HepG2 (cell line): ENCODE results near the gene CNPPD1. TPM values are rescaled to one million over a fixed set of nuclear protein-coding genes. Genes with fewer than 3 reads are reported as not detected.

Source experiments
- ATAC-seq: fragments of 200-7000 bp; cut with Tn5 transposase; 3 replicates; pipeline ENCODE4 v1.9.1; 2020; ENCODE audit warnings: mild to moderate bottlenecking, moderate library complexity
- BruUV-seq: library from RNA; stranded (reverse); fragments of 400-500 nt; replicated peaks from 2 replicates; lab custom pipeline; 2021; lab: Mats Ljungman, UMichigan
- CTCF ChIA-PET: fragments of 300-600 bp; formaldehyde crosslinking; extraction: SDS; loops from one replicate; lab custom pipeline; 2021; ENCODE audit warnings: low total read pairs, inconsistent platforms, low intra/inter-chr PET ratio; lab: Yijun Ruan, JAX
- POLR2A ChIA-PET: fragments of 350-600 bp; sonication (Branson Sonifier 250); formaldehyde crosslinking; loops from one replicate; lab custom pipeline; 2020; ENCODE audit warnings: antibody characterized with exemption, inconsistent platforms; lab: Yijun Ruan, JAX
- DNase-seq: peaks from one replicate; pipeline ENCODE4 v3.0.0-alpha.2; 2015; ENCODE audit warnings: low spot score
- FAIRE-seq: peaks from 3 replicates; lab custom pipeline; 2011; peaks lifted over from hg19 to GRCh38; lab: Jason Lieb, UNC
- H2AFZ ChIP-seq: one replicate; pipeline ENCODE4 v1.6.1; 2011; ENCODE audit warnings: low read length, inconsistent platforms
- H3K27ac ChIP-seq: fragments of 300-600 bp; 3 replicates; pipeline ENCODE4 v1.8.0; 2011; ENCODE audit warnings: mixed run types, mild to moderate bottlenecking, mixed read lengths, low read length, inconsistent platforms; ENCODE audit not compliant: insufficient read depth; ENCODE audit errors: extremely low read length
- H3K27me3 ChIP-seq, 2 experiments: fragments of 200-600 bp in 1 of 2; 2 replicates in 1 of 2; 3 replicates in 1 of 2; pipeline versions ENCODE4 v1.6.0 to v1.8.0; 2011; ENCODE audit warnings: low read length in 2 of 2, mild to moderate bottlenecking in 2 of 2, moderate library complexity in 2 of 2, inconsistent platforms in 1 of 2; ENCODE audit not compliant: insufficient read depth in 2 of 2, control insufficient read depth in 1 of 2
- H3K36me3 ChIP-seq, 2 experiments: fragments of 200-600 bp in 1 of 2; replicated peaks in 1 of 2; 2 replicates in 1 of 2; 3 replicates in 1 of 2; pipeline versions ENCODE4 v1.5.1 to v1.8.0; 2011; ENCODE audit warnings: low read length in 2 of 2, inconsistent platforms in 1 of 2; ENCODE audit not compliant: insufficient read depth in 2 of 2, control insufficient read depth in 1 of 2
- H3K4me1 ChIP-seq: 2 replicates; pipeline ENCODE4 v1.5.1; 2012; ENCODE audit warnings: low read length, inconsistent platforms; ENCODE audit not compliant: insufficient read depth
- H3K4me2 ChIP-seq: 2 replicates; pipeline ENCODE4 v1.6.0; 2011; ENCODE audit warnings: low read depth, low read length, inconsistent platforms
- H3K4me3 ChIP-seq, 3 experiments: fragments of 200-600 bp in 1 of 3; sonication (generic), shearing (Covaris generic) in 1 of 3; replicated peaks in 1 of 3; 2 replicates each; pipeline ENCODE4 v1.5.1; 2011 to 2016; ENCODE audit warnings: low read length in 3 of 3, inconsistent platforms in 2 of 3, low read depth in 2 of 3, mild to moderate bottlenecking in 2 of 3, control low read depth in 1 of 3, mixed read lengths in 1 of 3; ENCODE audit not compliant: insufficient read depth in 1 of 3
- H3K79me2 ChIP-seq: one replicate; pipeline ENCODE4 v1.6.1; 2011; ENCODE audit warnings: low read length, inconsistent platforms; ENCODE audit not compliant: insufficient read depth
- H3K9ac ChIP-seq: 2 replicates; pipeline ENCODE4 v1.6.0; 2011; ENCODE audit warnings: mild to moderate bottlenecking, low read depth, low read length, inconsistent platforms; ENCODE audit not compliant: insufficient read depth
- H3K9me3 ChIP-seq: 2 replicates; pipeline ENCODE4 v1.5.1; 2012; ENCODE audit warnings: mild to moderate bottlenecking, low read length
- H4K20me1 ChIP-seq: 2 replicates; pipeline ENCODE4 v1.6.0; 2011; ENCODE audit warnings: inconsistent platforms, mild to moderate bottlenecking, low read length, moderate library complexity; ENCODE audit not compliant: insufficient read depth
- ATM ChIP-seq: fragments of 450-650 bp; IDR thresholded peaks from 2 replicates; pipeline ENCODE4 v1.7.1; 2017; ENCODE audit warnings: mild to moderate bottlenecking, borderline replicate concordance
- FOSL2 ChIP-seq: sonication (generic); formaldehyde crosslinking; IDR thresholded peaks from 2 replicates; pipeline ENCODE4 v1.4.0; 2020; ENCODE audit warnings: missing genetic modification reagents
- GABPB1 ChIP-seq: IDR thresholded peaks from 2 replicates; pipeline ENCODE4 v1.6.1; 2016; ENCODE audit warnings: mild to moderate bottlenecking, missing genetic modification reagents, moderate library complexity, missing compliant biosample characterization
- HDAC1 ChIP-seq: sonication (generic); formaldehyde crosslinking; IDR thresholded peaks from 2 replicates; pipeline ENCODE4 v1.5.1; 2020; ENCODE audit warnings: mild to moderate bottlenecking, missing genetic modification reagents
- HES4 ChIP-seq: sonication (generic); formaldehyde crosslinking; IDR thresholded peaks from 2 replicates; pipeline ENCODE4 v1.9.0; 2021; ENCODE audit warnings: mild to moderate bottlenecking, missing genetic modification reagents, borderline replicate concordance
- HMG20B ChIP-seq: conservative IDR thresholded peaks from 2 replicates; pipeline ENCODE4 v1.6.1; 2016; ENCODE audit warnings: missing genetic modification reagents, missing compliant biosample characterization
- POLR2A ChIP-seq, 2 experiments: IDR thresholded peaks; 2 replicates each; pipeline ENCODE4 v1.6.1; 2011; ENCODE audit warnings: low read depth in 2 of 2, low read length in 2 of 2, mild to moderate bottlenecking in 1 of 2, moderate library complexity in 1 of 2; ENCODE audit not compliant: insufficient read depth in 1 of 2
- SNAPC2 ChIP-seq: sonication (generic); formaldehyde crosslinking; IDR thresholded peaks from 2 replicates; pipeline ENCODE4 v1.8.1; 2022; ENCODE audit warnings: mild to moderate bottlenecking, missing genetic modification reagents
- TEAD2 ChIP-seq: sonication (generic); formaldehyde crosslinking; IDR thresholded peaks from 2 replicates; pipeline ENCODE4 v1.9.0; 2021; ENCODE audit warnings: missing genetic modification reagents
- ZIK1 ChIP-seq: sonication (generic); formaldehyde crosslinking; IDR thresholded peaks from 2 replicates; pipeline ENCODE4 v1.5.0; 2020; ENCODE audit warnings: mild to moderate bottlenecking, low read depth, missing genetic modification reagents, borderline replicate concordance
- ZNF207 ChIP-seq: fragments of 450-650 bp; IDR thresholded peaks from 2 replicates; pipeline ENCODE4 v1.6.1; 2016; ENCODE audit warnings: antibody characterized with exemption, borderline replicate concordance
- ZNF615 ChIP-seq: sonication (generic); formaldehyde crosslinking; IDR thresholded peaks from 2 replicates; pipeline ENCODE4 v1.5.0; 2020; ENCODE audit warnings: mild to moderate bottlenecking, missing genetic modification reagents, borderline replicate concordance
- ZNF616 ChIP-seq: sonication (generic); formaldehyde crosslinking; IDR thresholded peaks from 2 replicates; pipeline ENCODE4 v1.5.0; 2020; ENCODE audit warnings: low read depth, mild to moderate bottlenecking, missing genetic modification reagents
- ZNF766 ChIP-seq: sonication (generic); formaldehyde crosslinking; IDR thresholded peaks from 2 replicates; pipeline ENCODE4 v1.5.0; 2020; ENCODE audit warnings: missing genetic modification reagents, borderline replicate concordance
- ZNF891 ChIP-seq: sonication (generic); formaldehyde crosslinking; IDR thresholded peaks from 2 replicates; pipeline ENCODE4 v1.5.0; 2020; ENCODE audit warnings: mild to moderate bottlenecking, missing genetic modification reagents
- ZSCAN29 ChIP-seq: sonication (generic); formaldehyde crosslinking; conservative IDR thresholded peaks from 2 replicates; pipeline ENCODE4 v1.4.0; 2020; ENCODE audit warnings: mild to moderate bottlenecking, missing genetic modification reagents
- WGBS: methylation state at CpG from one replicate; pipeline ENCODE4 v1.1.6; 2017; ENCODE audit warnings: low lambda C conversion rate; 5-methylcytosine and 5-hydroxymethylcytosine counted together
- in situ Hi-C: cut with HindIII; loops from 2 replicates; pipeline ENCODE4 v1.10.0; 2017; ENCODE audit warnings: low pct_unique_long_range_greater_than_20kb; ENCODE audit not compliant: extremely low pct_ligation_motif_present
- intact Hi-C: fragments of 100-400 bp; cut with micrococcal nuclease; formaldehyde crosslinking; loops from one replicate; pipeline ENCODE4 v1.10.0; 2022; ENCODE audit not compliant: unreplicated experiment
- polyA plus RNA-seq, 8 experiments: library from polyadenylated mRNA; depleted of rRNA in 3 of 8; stranded (reverse) in 7 of 8; unstranded in 1 of 8; fragments of >200 nt; fragmentation: Illumina TruSeq in 4 of 8; extraction: Trizol in 4 of 8; gene quantifications; 2 replicates each; pipeline versions ENCODE4 v1.2.1 to v1.2.3, GENCODE V29; 2011 to 2016; ENCODE audit warnings: low read depth in 4 of 8, missing spikeins in 1 of 8, mixed read lengths in 1 of 8; ENCODE audit not compliant: insufficient read depth in 1 of 8
- total RNA-seq, 5 experiments: library from RNA; depleted of rRNA; stranded (reverse); fragments of >200 nt; fragmentation: Illumina TruSeq; extraction: Trizol; gene quantifications; 2 replicates each; pipeline ENCODE4 v1.2.3, GENCODE V29; 2016; ENCODE audit warnings: low read depth in 1 of 5
- TF ChIP-seq, protein P1 (sequence below): sonication (generic); formaldehyde crosslinking; IDR thresholded peaks from 2 replicates; pipeline ENCODE4 v1.5.0; 2020; ENCODE audit warnings: missing genetic modification reagents
- TF ChIP-seq, protein P2 (sequence below): sonication (generic); formaldehyde crosslinking; IDR thresholded peaks from 2 replicates; pipeline ENCODE4 v1.4.0; 2020; ENCODE audit warnings: mild to moderate bottlenecking, missing genetic modification reagents
- TF ChIP-seq, protein P3 (sequence below): sonication (generic); formaldehyde crosslinking; IDR thresholded peaks from 2 replicates; pipeline ENCODE4 v1.4.0; 2020; ENCODE audit warnings: low read depth, missing genetic modification reagents
- TF ChIP-seq, protein P4 (sequence below): sonication (generic); formaldehyde crosslinking; IDR thresholded peaks from 2 replicates; pipeline ENCODE4 v1.5.0; 2020; ENCODE audit warnings: missing genetic modification reagents

The CNPPD1 gene
- total and polyA plus RNA-seq, 2 of the 13 experiments (the other 11 are each of a cell fraction or from before 2014, with no cell fraction given) = 35.5 to 49.4 TPM

DNA sequence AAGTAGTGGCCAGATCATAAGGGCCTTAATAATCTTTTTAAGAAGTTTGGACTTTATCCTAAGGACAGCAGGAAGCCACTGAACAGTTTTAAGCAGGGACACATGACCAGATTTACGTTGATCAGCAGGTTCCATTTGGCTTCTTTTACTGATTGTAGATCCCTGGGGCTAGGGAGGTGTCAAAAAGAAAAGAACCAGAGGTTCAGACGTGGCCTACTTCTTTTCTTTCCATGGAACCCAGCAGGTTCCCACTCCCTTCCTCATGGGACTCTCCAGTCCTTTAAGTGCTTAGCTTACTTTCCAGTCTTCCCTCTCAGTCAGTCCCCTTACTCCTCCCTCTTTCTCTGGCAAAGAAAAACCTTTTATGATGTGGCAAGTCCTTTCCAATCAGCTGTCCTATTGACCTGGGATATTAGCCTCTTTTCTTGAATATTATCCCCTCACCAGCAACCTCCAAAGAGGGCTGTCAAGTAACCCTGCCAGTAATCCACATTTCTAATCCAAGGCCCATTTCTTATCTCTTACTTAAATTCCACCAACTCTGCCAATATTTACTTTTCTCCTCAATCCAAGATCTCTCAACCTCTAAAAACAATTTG is 49.6 kb downstream of the CNPPD1 start:
- no peak overlapping the region for H3K27ac ChIP-seq
- FAIRE-seq (no peak), DNase-seq (no peak), ATAC-seq (no peak)
- H3K4me3 ChIP-seq = no peak overlapping the region
- no peak overlapping the region for H3K9ac ChIP-seq
- no peaks in the 10 kb centered on the region for H3K79me2 ChIP-seq
- H4K20me1 ChIP-seq = peaks cover 23% of the 10 kb centered on the region
- in situ Hi-C loops = no loop called here
- H2AFZ ChIP-seq = no peak overlapping the region
- BruUV-seq = no TSS peak
- H3K9me3 ChIP-seq = no peaks in the 10 kb centered on the region
- ChIA-PET CTCF (no interaction called here), POLR2A (no interaction called here)
- WGBS = 74% methylated on average over 2 of the region's 2 CpGs
- H3K27me3 ChIP-seq = no peaks in the 10 kb centered on the region
- H3K4me1 ChIP-seq = peaks cover 72% of the 10 kb centered on the region
- peak overlapping the region; percentile 29; the same call in 1 of the 2 replicates for H3K4me2 ChIP-seq
- intact Hi-C loops = loop anchor here (2.0 kb wide), 2 partner anchors 22 to 68 kb away; no protein-coding TSS in a partner anchor
- H3K36me3 ChIP-seq = no peaks in the 10 kb centered on the region; a peak in 1 of 5 replicates
- TF ChIP-seq, protein P1, sequence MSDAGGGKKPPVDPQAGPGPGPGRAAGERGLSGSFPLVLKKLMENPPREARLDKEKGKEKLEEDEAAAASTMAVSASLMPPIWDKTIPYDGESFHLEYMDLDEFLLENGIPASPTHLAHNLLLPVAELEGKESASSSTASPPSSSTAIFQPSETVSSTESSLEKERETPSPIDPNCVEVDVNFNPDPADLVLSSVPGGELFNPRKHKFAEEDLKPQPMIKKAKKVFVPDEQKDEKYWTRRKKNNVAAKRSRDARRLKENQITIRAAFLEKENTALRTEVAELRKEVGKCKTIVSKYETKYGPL (CRISPR knock-in tag) = no peak
- no peak for TF ChIP-seq ZNF615
- no peak for TF ChIP-seq ZSCAN29 (CRISPR knock-in tag)
- TF ChIP-seq, protein P2, sequence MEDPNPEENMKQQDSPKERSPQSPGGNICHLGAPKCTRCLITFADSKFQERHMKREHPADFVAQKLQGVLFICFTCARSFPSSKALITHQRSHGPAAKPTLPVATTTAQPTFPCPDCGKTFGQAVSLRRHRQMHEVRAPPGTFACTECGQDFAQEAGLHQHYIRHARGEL (CRISPR knock-in tag) = no peak
- TF ChIP-seq POLR2A (IDR thresholded peaks at IDR 0.05; ENCODE audit: insufficient read depth in 1 of 2, low read depth in 2 of 2, low read length in 2 of 2) = no peak
- no peak for TF ChIP-seq SNAPC2 (CRISPR knock-in tag)
- TF ChIP-seq GABPB1 = no peak
- TF ChIP-seq HDAC1 (CRISPR knock-in tag) = 0 out of 2 replicates have a peak, but pooled peaks have one; percentile 6
- no peak for TF ChIP-seq ZNF616 (CRISPR knock-in tag)
- no peak for TF ChIP-seq ATM
- no peak for TF ChIP-seq FOSL2 (CRISPR knock-in tag)
- TF ChIP-seq HMG20B = no peak
- TF ChIP-seq, protein P3, sequence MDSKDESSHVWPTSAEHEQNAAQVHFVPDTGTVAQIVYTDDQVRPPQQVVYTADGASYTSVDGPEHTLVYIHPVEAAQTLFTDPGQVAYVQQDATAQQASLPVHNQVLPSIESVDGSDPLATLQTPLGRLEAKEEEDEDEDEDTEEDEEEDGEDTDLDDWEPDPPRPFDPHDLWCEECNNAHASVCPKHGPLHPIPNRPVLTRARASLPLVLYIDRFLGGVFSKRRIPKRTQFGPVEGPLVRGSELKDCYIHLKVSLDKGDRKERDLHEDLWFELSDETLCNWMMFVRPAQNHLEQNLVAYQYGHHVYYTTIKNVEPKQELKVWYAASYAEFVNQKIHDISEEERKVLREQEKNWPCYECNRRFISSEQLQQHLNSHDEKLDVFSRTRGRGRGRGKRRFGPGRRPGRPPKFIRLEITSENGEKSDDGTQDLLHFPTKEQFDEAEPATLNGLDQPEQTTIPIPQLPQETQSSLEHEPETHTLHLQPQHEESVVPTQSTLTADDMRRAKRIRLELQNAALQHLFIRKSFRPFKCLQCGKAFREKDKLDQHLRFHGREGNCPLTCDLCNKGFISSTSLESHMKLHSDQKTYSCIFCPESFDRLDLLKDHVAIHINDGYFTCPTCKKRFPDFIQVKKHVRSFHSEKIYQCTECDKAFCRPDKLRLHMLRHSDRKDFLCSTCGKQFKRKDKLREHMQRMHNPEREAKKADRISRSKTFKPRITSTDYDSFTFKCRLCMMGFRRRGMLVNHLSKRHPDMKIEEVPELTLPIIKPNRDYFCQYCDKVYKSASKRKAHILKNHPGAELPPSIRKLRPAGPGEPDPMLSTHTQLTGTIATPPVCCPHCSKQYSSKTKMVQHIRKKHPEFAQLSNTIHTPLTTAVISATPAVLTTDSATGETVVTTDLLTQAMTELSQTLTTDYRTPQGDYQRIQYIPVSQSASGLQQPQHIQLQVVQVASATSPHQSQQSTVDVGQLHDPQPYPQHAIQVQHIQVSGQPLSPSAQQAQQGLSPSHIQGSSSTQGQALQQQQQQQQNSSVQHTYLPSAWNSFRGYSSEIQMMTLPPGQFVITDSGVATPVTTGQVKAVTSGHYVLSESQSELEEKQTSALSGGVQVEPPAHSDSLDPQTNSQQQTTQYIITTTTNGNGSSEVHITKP (CRISPR knock-in tag) = no peak
- no peak for TF ChIP-seq TEAD2 (CRISPR knock-in tag)
- no peak for TF ChIP-seq ZIK1 (CRISPR knock-in tag)
- no peak for TF ChIP-seq ZNF766 (CRISPR knock-in tag)
- no peak for TF ChIP-seq HES4 (CRISPR knock-in tag)
- TF ChIP-seq ZNF207 = no peak
- TF ChIP-seq ZNF891 (CRISPR knock-in tag) = no peak
- TF ChIP-seq, protein P4, sequence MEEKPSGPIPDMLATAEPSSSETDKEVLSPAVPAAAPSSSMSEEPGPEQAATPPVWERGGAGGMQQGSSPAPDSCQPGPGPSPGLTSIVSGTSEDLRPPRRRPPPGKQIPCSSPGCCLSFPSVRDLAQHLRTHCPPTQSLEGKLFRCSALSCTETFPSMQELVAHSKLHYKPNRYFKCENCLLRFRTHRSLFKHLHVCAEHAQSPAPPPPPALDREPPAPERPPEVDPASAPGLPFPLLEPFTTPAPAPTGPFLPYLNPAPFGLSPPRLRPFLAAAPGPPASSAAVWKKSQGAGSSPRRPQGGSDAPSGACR = no peak
